ENCODE results near the gene TMA7B. TPM values are rescaled to one million over a fixed set of nuclear protein-coding genes. Genes with fewer than 3 reads are reported as not detected.

Gene TMA7B
- total and polyA plus RNA-seq, 2 experiments from 2014 or later = not detected

DNA sequence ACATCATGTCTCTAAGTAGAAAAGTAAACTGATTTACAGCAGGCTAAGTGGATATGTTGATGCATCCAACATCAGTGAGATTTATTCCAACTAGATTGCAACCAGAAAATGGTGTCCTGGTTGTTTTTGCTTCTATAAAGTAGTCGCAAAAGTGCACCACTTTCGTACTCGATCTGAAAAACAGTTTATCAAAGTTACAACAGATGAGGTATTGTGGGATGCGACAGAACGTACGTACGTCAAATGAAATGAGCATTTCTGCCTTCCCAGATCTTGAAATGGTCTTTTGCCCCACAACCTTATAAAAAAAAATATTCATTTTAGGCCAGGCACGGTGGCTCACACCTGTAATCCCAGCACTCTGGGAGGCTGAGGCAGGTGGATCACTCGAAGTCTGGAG lies 45.6 kb upstream of the TMA7B start:
- in situ Hi-C loops (cut with MboI) = no loop called here
- no peaks in the 10 kb centered on the region for H4K20me1 ChIP-seq (ENCODE audit: insufficient read depth)
- H3K9me3 ChIP-seq (ENCODE audit: low read depth) = no peaks in the 10 kb centered on the region
- no peaks in the 10 kb centered on the region for H3K9me2 ChIP-seq (ENCODE audit: insufficient read depth)
- H2AFZ ChIP-seq = no peak overlapping the region
- H3K36me3 ChIP-seq (ENCODE audit: low read depth) = no peaks in the 10 kb centered on the region
- DNase-seq = no peak
- no peak overlapping the region for H3K9ac ChIP-seq
- H3K4me2 ChIP-seq (ENCODE audit: unreplicated experiment) = no peak overlapping the region
- no peaks in the 10 kb centered on the region for H3K4me1 ChIP-seq (ENCODE audit: insufficient read depth)
- TF ChIP-seq EZH2 (IDR thresholded peaks at IDR 0.05; ENCODE audit: insufficient read depth, poor library complexity, severe bottlenecking) (no peak), EZH2phosphoT487 (IDR thresholded peaks at IDR 0.05; ENCODE audit: insufficient read depth, low read depth) (no peak)
- H3K27ac ChIP-seq = no peak overlapping the region
- peaks cover 47% of the 10 kb centered on the region for H3K27me3 ChIP-seq (replicated peaks; ENCODE audit: insufficient read depth)
- no peaks in the 10 kb centered on the region for H3F3A ChIP-seq (ENCODE audit: insufficient read depth)
- no peaks in the 10 kb centered on the region for H3K79me2 ChIP-seq (ENCODE audit: insufficient read depth)
- 71 to 78% methylated on average over 9 of the region's 9 CpGs for WGBS, 2 experiments (ENCODE audit: low coverage in 1 of 2, low lambda C conversion rate in 2 of 2, missing lambda C conversion rate in 2 of 2)
- no peak overlapping the region for H3K4me3 ChIP-seq

DNA sequence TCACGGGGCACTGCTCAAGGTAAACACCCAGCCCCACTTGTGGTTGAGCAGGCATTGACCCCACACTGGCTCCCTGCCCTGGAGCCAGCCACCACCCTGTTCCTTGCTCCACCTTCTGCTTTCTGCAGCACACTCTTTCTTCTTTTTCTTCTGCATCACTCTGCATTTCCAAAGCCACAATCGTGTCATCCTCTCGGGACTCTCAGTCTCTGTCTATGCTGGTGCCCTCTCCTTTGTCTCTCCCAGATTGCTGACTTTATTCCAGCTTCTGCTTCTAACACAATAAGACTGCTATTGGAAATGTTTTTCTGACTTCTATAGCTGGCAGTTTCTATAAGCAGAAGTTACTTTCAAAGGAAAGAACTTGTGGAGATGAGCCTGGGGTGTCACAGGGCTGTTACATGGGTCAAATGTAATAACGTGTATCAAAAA lies 44.9 kb upstream of the TMA7B start:
- no peaks in the 10 kb centered on the region for H4K20me1 ChIP-seq (ENCODE audit: insufficient read depth)
- WGBS, 2 experiments (ENCODE audit: low coverage in 1 of 2, low lambda C conversion rate in 2 of 2, missing lambda C conversion rate in 2 of 2) = 52 to 58% methylated on average over 4 of the region's 4 CpGs
- no peak overlapping the region for H3K27ac ChIP-seq
- no peak overlapping the region for H2AFZ ChIP-seq
- no peak for TF ChIP-seq EZH2 (IDR thresholded peaks at IDR 0.05; ENCODE audit: insufficient read depth, poor library complexity, severe bottlenecking)
- TF ChIP-seq EZH2phosphoT487 (IDR thresholded peaks at IDR 0.05; ENCODE audit: insufficient read depth, low read depth) = no peak
- no peaks in the 10 kb centered on the region for H3K9me3 ChIP-seq (ENCODE audit: low read depth)
- no peak overlapping the region for H3K4me3 ChIP-seq
- no peak overlapping the region for H3K9ac ChIP-seq
- in situ Hi-C loops (cut with MboI) = no loop called here
- H3K4me2 ChIP-seq (ENCODE audit: unreplicated experiment) = no peak overlapping the region
- no peaks in the 10 kb centered on the region for H3F3A ChIP-seq (ENCODE audit: insufficient read depth)
- no peaks in the 10 kb centered on the region for H3K9me2 ChIP-seq (ENCODE audit: insufficient read depth)
- H3K4me1 ChIP-seq (ENCODE audit: insufficient read depth) = no peaks in the 10 kb centered on the region
- no peak for DNase-seq
- H3K79me2 ChIP-seq (ENCODE audit: insufficient read depth) = no peaks in the 10 kb centered on the region
- peaks cover 50% of the 10 kb centered on the region for H3K27me3 ChIP-seq (replicated peaks; ENCODE audit: insufficient read depth)
- no peaks in the 10 kb centered on the region for H3K36me3 ChIP-seq (ENCODE audit: low read depth)

DNA sequence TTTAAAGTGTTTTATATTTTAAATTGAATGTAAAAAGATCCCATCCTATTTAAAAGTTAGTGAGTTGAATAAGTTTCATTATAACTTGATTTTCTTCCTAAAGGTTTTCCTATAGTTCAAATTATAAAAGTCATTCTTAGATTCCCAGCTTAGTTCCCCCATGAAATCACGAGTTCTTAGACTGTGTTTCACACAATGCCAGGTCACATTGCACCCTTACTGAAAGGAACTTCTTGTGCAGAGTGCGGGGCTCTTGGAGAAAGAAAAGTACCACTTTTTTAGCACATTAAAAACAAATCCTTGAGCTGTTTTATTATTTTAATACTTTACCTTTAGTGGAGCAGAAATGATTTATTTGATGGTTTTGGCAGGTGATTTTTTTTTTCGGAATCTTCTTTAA lies 43.7 kb upstream of the TMA7B start:
- Histone ChIP-seq H3K4me3 (no peak overlapping the region), H3K27me3 (replicated peaks; ENCODE audit: insufficient read depth) (peaks cover 50% of the 10 kb centered on the region), H3F3A (ENCODE audit: insufficient read depth) (no peaks in the 10 kb centered on the region), H3K36me3 (ENCODE audit: low read depth) (no peaks in the 10 kb centered on the region), H3K79me2 (ENCODE audit: insufficient read depth) (no peaks in the 10 kb centered on the region), H3K27ac (no peak overlapping the region), H3K4me1 (ENCODE audit: insufficient read depth) (no peaks in the 10 kb centered on the region), H2AFZ (no peak overlapping the region), H3K9me3 (ENCODE audit: low read depth) (no peaks in the 10 kb centered on the region), H3K9me2 (ENCODE audit: insufficient read depth) (no peaks in the 10 kb centered on the region), H3K4me2 (ENCODE audit: unreplicated experiment) (no peak overlapping the region), H3K9ac (no peak overlapping the region), H4K20me1 (ENCODE audit: insufficient read depth) (no peaks in the 10 kb centered on the region)
- TF ChIP-seq EZH2phosphoT487 (IDR thresholded peaks at IDR 0.05; ENCODE audit: insufficient read depth, low read depth) = no peak
- TF ChIP-seq EZH2 (IDR thresholded peaks at IDR 0.05; ENCODE audit: insufficient read depth, poor library complexity, severe bottlenecking) = no peak
- in situ Hi-C loops (cut with MboI) = no loop called here
- no peak for DNase-seq
- WGBS, 2 experiments (ENCODE audit: low coverage in 1 of 2, low lambda C conversion rate in 2 of 2, missing lambda C conversion rate in 2 of 2) = 47 to 50% methylated on average over 3 of the region's 3 CpGs

DNA sequence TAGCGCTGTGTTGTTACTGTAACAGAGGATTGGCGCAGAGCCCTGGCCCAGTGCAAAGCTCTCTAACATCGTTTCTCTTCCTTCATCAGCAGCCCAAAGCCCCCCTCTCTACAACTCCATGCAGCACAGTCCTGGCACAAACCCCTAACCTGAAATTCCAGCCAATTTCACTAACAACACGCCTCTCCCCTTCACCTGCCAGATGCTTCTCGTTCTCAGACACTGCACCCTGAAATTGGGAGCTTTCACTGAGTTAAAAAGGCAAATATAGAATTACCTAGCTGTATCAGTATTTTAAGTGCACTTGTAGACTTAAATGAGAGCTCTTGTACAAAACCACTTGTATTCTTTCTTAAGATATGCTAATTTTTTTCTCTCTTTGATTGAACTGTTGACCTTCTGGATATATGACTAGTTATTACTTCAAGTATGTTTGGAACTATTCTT lies 43.0 kb upstream of the TMA7B start:
- Histone ChIP-seq H3F3A (ENCODE audit: insufficient read depth) (no peaks in the 10 kb centered on the region), H3K79me2 (ENCODE audit: insufficient read depth) (no peaks in the 10 kb centered on the region), H2AFZ (no peak overlapping the region), H4K20me1 (ENCODE audit: insufficient read depth) (no peaks in the 10 kb centered on the region), H3K9me2 (ENCODE audit: insufficient read depth) (no peaks in the 10 kb centered on the region), H3K36me3 (ENCODE audit: low read depth) (no peaks in the 10 kb centered on the region), H3K27ac (no peak overlapping the region), H3K9ac (no peak overlapping the region), H3K4me3 (no peak overlapping the region), H3K27me3 (replicated peaks; ENCODE audit: insufficient read depth) (peaks cover 50% of the 10 kb centered on the region), H3K4me2 (ENCODE audit: unreplicated experiment) (no peak overlapping the region), H3K4me1 (ENCODE audit: insufficient read depth) (no peaks in the 10 kb centered on the region), H3K9me3 (ENCODE audit: low read depth) (no peaks in the 10 kb centered on the region)
- in situ Hi-C loops (cut with MboI) = no loop called here
- TF ChIP-seq EZH2 (IDR thresholded peaks at IDR 0.05; ENCODE audit: insufficient read depth, poor library complexity, severe bottlenecking) (no peak), EZH2phosphoT487 (IDR thresholded peaks at IDR 0.05; ENCODE audit: insufficient read depth, low read depth) (no peak)
- DNase-seq = no peak
- 41 to 42% methylated on average over 5 of the region's 5 CpGs for WGBS, 2 experiments (ENCODE audit: low coverage in 1 of 2, low lambda C conversion rate in 2 of 2, missing lambda C conversion rate in 2 of 2)
